GM21423 (cell line): ENCODE data around the gene ASIC2.

ENCODE experiments used
- ATAC-seq: cut with Tn5 transposase; IDR thresholded peaks from one replicate; pipeline ENCODE4 v1.9.1; 2021; ENCODE audit warnings: mild to moderate bottlenecking, moderate library complexity; ENCODE audit not compliant: unreplicated experiment

The ASIC2 gene

DNA sequence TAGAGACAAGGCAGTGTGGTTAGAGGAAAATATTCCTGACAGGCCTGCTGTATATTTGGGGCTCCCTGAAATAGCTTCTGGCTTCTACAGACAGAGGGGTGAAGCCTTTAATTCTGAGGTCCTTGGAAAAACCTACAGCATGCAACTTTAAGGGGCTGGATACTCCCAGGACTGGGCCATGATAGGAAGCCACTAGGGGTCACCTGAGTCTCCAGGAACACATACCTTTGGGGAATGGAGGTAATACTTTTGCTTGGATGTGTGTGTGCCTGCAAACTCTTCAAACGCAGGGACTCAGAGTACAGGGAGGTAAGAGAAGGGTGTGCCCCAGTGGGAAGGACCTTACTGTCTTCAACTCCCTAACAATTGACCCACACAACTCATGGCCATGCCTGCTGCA is 4.1 kb downstream of the ASIC2 start:
- no peak for ATAC-seq

GRCh38 chr17:33287096-33287725 is 5.9 kb downstream of the ASIC2 start:
- no peak for ATAC-seq

DNA sequence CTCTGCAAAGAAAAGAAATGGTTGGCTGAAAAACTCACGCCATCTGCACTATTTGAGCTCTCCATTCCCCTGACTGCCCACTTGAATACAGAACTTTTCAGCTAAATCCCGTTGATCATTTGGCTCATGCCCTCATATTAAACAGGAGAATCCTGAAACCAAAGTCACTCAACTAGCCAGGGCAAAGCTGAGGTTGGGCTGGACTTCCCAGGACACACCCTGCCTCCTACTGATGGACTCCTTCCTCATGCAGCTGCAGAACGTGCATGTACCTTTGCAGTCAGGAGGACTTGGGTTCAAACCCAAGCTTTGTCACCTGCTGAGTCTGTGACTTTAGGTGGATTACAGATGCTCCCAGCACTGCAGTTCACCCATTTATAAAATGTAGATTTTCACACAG is 7.7 kb downstream of the ASIC2 start:
- no peak for ATAC-seq

GRCh38 chr17:33284022-33284421 is 9.1 kb downstream of the ASIC2 start:
- no peak for ATAC-seq

- no peak for ATAC-seq
These were observed 12.7 kb downstream of the ASIC2 start for GRCh38 chr17:33280162-33280943.

DNA sequence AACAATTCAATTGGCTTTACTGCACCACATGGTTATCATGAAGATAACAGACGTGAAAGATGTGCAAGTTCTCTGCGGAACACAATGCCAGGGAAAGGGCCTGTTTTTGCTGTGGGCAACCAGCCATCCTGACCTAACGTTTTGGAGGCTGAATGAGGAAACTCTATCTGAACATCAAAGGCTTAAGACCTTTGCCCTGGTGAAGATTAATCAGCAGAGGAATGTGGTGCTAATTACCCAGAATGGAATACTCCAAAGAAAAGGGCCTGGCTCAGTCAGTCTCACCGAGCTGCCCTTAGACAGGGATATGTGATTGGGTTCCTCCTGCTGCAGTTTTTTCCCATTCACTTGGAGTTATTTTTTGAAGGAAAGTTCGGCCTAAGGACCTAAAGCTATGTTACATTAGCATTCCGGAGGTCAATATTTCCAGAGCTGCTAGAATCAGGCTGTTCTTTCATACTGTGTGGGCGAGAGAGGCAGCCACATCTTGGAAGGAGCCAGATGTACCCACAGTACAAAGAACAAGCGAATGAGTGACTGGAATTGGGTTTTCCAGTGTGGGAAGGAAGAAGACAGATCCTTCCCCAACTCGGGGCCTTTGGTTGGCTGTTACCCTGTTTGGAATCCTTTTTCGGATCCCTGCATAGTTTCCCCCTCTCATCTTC is 15.5 kb downstream of the ASIC2 start:
- ATAC-seq: no peak

GRCh38 chr17:33273743-33274410 is 19.2 kb downstream of the ASIC2 start:
- no peak for ATAC-seq

GRCh38 chr17:33273271-33273670 is 19.8 kb downstream of the ASIC2 start:
- ATAC-seq: no peak

DNA sequence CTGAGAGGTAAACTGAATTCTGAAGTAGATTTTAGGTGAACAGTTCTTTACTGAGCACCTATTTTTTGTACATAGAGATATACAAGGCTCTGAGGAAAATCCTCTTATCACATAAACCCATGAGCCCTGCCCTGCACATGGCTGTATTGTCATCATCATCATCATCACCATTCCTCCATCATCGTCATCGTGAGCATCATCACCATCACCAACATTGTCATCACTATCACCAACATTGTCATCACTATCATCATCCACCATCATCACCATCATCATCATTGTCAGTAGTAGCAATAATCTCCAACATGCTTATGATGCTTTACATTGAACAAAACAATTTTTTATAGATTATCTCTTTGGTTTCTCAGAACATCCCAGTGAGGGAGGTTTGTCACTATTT is 20.7 kb downstream of the ASIC2 start:
- ATAC-seq: no peak

DNA sequence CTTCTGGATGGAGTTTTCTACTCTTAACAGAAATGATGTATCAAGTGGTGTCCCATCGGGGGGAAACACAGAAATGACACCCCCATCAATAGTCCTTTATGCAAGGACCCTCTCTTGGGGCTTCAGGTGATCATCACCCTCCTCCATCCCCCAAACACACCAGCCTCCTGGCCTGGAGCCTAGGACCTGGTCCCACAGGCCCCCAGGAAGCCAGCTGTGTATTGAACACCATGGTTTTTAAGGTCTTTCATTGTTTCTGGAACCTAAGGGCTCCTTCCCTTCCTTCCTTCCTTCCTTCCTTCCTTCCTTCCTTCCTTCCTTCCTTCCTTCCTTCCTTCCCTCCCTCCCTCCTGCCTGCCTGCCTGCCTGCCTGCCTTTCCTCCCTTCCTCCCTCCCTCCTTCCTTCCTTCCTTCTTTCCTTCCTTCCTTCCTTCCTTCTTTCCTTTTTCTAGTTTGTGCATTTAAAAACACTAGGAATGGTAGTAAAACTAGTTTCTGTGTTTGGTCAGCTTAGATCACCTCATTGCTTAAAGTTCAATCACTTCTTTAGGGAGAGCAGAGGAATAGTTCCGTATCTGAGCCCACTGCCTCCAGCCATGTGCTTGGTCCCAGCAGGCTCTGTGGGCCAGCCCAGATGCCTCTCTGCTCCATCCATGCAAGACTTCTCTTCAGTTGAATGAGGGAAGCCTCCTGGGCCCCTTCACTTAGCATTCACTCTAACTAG is 23.6 kb downstream of the ASIC2 start:
- no peak for ATAC-seq

DNA sequence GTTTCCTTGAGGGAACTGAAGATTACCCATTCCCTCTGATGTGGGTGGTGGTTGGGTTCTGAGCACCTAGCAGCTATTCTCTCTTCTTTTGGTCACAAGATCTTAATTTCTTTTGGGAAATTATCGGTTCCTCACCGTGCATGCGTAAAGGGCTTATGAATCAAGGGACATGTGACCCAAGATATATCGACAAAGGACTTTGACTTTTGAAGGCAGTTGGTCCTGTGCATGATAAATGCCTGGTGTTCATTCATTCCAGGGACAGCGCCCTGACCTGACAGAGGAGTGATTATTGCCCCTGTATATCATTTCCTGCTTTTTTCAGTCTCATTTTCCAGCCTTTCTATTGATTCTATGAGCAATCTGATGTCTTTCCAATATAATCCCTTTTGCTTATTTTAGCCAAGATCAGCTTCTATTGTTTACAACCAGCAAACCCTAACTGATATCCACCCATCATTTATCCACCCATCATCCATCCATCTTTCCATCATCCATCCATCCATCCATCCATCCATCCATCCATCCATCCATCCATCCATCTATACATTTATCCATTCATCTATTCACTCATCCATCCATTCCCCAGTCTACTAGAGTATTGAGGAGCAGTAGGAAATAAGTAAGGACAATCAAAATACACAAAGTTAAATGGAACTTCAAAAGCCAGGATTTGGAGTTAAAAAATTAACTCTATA is 25.1 kb downstream of the ASIC2 start:
- ATAC-seq: no peak

DNA sequence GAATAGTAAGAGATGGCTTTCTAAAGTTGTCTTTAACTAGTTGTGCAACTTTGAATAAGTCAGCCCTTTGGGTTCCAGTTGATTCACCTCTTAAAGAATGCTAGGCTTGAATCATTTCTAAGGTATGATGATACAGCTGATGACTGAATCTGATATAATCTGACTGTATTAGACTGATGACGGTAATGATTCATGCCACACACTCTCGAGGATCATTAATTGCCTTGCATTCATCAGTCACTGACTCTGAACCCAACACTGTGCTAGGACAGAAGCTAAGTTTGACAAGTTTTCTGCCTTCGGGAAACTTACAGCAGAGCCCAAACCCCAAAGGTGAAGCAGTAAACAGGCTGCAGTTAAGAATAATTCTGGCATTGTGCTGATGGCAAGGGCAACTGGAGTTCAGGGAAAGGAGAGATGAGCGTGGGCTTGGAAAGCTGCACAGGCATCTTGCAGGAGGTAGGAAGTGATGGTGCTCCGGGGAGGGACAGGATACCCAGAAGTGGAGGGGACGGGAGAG is 25.8 kb downstream of the ASIC2 start:
- ATAC-seq: no peak

GRCh38 chr17:33266611-33267010 is 26.5 kb downstream of the ASIC2 start:
- ATAC-seq: no peak

- no peak for ATAC-seq
These were observed 27.0 kb downstream of the ASIC2 start for GRCh38 chr17:33266116-33266515.

DNA sequence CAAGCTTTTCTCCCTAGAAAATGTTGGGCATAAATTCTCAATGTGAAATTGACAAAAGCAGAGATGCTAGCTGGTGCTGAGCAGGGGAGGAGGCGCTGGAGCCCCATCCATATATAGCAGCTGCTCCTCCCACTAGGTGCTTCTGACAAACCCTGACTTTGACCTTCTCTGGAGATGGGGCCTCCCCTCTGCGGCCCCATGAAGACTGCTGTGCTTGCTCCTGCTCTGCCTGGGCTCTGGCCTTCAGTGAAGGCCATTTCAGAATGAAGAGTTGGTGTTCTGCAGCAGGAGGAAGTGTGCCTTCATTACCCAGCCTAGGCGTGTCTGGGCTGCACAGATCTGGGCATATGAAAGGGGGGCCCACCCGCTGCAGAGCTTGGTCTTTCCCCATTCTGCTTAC is 29.7 kb downstream of the ASIC2 start:
- no peak for ATAC-seq

- no peak for ATAC-seq
These were observed 30.6 kb downstream of the ASIC2 start for GRCh38 chr17:33262266-33263123.

DNA sequence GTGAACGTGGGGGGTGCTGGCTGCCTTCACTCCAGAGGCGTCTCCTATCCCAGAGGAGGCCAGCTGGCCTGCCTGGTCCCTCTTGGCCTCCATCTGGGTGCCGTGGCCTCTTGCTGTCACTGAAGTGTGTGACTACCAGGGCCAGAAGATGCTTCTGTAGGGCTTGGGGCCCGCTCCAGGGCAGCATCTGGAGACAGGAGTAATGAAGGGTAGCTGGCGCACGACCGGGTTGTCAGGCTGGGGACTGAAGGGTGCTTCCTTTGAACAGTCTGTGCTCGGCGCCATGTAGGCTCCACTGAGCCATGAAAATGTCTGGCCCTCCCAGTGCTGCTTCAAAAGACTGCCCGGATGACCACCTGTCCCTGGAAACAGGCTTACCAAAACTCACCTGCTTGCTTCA is 31.3 kb downstream of the ASIC2 start:
- no peak for ATAC-seq

DNA sequence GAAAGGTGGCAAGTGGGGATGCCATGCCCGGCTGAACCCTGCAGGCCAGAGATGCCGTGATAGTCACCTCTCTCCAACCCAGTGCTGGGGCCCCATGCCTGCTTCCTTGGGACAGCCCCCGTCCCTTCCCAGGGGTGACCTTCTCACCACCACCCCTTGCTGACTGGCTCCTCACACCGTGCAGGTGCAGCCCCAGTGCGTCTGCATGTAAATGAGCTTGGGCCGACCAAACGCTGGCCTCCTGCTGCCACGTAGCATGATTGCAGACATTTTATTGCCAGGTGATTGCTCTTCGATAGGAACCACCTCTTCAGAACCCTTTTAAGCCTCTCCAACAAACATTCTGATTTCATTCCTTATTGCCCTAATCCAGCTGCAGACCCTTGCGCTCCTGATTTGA is 32.5 kb downstream of the ASIC2 start:
- no peak for ATAC-seq

- no peak for ATAC-seq
These were observed 34.8 kb downstream of the ASIC2 start for GRCh38 chr17:33258296-33258695.
